GM23248 (cell line): ENCODE results near the gene SYTL2. TPM values are rescaled to one million over a fixed set of nuclear protein-coding genes. Genes with fewer than 3 reads are reported as not detected.
"Not testable (repeated sequence)": the region's sequence is repeated elsewhere in the genome, so short reads cannot be mapped to it uniquely, and the experiment has no call there.

Experiments used
- DNase-seq: peaks from one replicate; pipeline ENCODE4 v3.0.0-alpha.2; 2015
- H2AFZ ChIP-seq: fragments of 200-600 bp; sonication (generic); 2 replicates; pipeline ENCODE4 v1.6.1; 2016; ENCODE audit warnings: antibody characterized with exemption
- H3F3A ChIP-seq: fragments of 200-600 bp; sonication (generic); 2 replicates; pipeline ENCODE4 v1.6.1; 2016; ENCODE audit warnings: mild to moderate bottlenecking, antibody characterized with exemption, mixed run types; ENCODE audit not compliant: insufficient read depth
- H3K27ac ChIP-seq: fragments of 200-600 bp; sonication (generic); 2 replicates; pipeline ENCODE4 v1.5.1; 2016; ENCODE audit warnings: mild to moderate bottlenecking
- H3K27me3 ChIP-seq: fragments of 200-600 bp; sonication (generic); replicated peaks from 2 replicates; pipeline ENCODE4 v1.6.1; 2016; ENCODE audit warnings: mild to moderate bottlenecking; ENCODE audit not compliant: insufficient read depth
- H3K36me3 ChIP-seq: fragments of 200-600 bp; sonication (generic); 2 replicates; pipeline ENCODE4 v1.6.1; 2016; ENCODE audit warnings: low read depth, mild to moderate bottlenecking
- H3K4me1 ChIP-seq: fragments of 200-600 bp; sonication (generic); 2 replicates; pipeline ENCODE4 v1.6.1; 2016; ENCODE audit warnings: mild to moderate bottlenecking; ENCODE audit not compliant: insufficient read depth
- H3K4me2 ChIP-seq: fragments of 200-600 bp; sonication (generic); one replicate; pipeline ENCODE4 v1.6.1; 2016; ENCODE audit warnings: mild to moderate bottlenecking; ENCODE audit not compliant: unreplicated experiment
- H3K4me3 ChIP-seq: fragments of 200-600 bp; sonication (generic); 2 replicates; pipeline ENCODE4 v1.5.1; 2016; ENCODE audit warnings: mild to moderate bottlenecking
- H3K79me2 ChIP-seq: fragments of 200-600 bp; sonication (generic); 2 replicates; pipeline ENCODE4 v1.6.1; 2016; ENCODE audit warnings: mild to moderate bottlenecking; ENCODE audit not compliant: insufficient read depth
- H3K9ac ChIP-seq: fragments of 200-600 bp; sonication (generic); 2 replicates; pipeline ENCODE4 v1.6.1; 2016; ENCODE audit warnings: mild to moderate bottlenecking
- H3K9me2 ChIP-seq: fragments of 200-600 bp; sonication (generic); 2 replicates; pipeline ENCODE4 v1.6.1; 2016; ENCODE audit warnings: mixed run types, mild to moderate bottlenecking, moderate library complexity; ENCODE audit not compliant: insufficient read depth
- H3K9me3 ChIP-seq: fragments of 200-600 bp; sonication (generic); one replicate; pipeline ENCODE4 v1.6.1; 2017; ENCODE audit warnings: low read depth
- H4K20me1 ChIP-seq: fragments of 200-600 bp; sonication (generic); 2 replicates; pipeline ENCODE4 v1.6.0; 2016; ENCODE audit not compliant: insufficient read depth
- EZH2 ChIP-seq: fragments of 200-600 bp; sonication (generic); IDR thresholded peaks from 2 replicates; pipeline ENCODE4 v1.6.1; 2018; ENCODE audit warnings: antibody characterized with exemption, mild to moderate bottlenecking; ENCODE audit not compliant: insufficient read depth, poor library complexity, severe bottlenecking
- EZH2phosphoT487 ChIP-seq: fragments of 200-600 bp; sonication (generic); IDR thresholded peaks from 2 replicates; pipeline ENCODE4 v1.6.1; 2018; ENCODE audit warnings: antibody characterized with exemption, moderate library complexity, mild to moderate bottlenecking, low read depth; ENCODE audit not compliant: insufficient read depth
- WGBS, 2 experiments: methylation state at CpG; one replicate each; pipeline ENCODE4 v1.1.6; 2015 to 2017; ENCODE audit warnings: low lambda C conversion rate in 2 of 2, low coverage in 1 of 2; ENCODE audit errors: missing lambda C conversion rate in 2 of 2; 5-methylcytosine and 5-hydroxymethylcytosine counted together
- in situ Hi-C: fragments of 300-500 bp; cut with MboI; formaldehyde crosslinking; loops from 2 replicates; pipeline ENCODE4 v1.15.0; 2020
- polyA plus RNA-seq: library from polyadenylated mRNA; unstranded; fragments of >200 nt; fragmentation: Nextera tagmentation; extraction: Ambion mirVana; gene quantifications from 2 replicates; pipeline ENCODE4 v1.2.1, GENCODE V29; 2016
- total RNA-seq: library from RNA; depleted of rRNA; stranded (reverse); fragments of >200 nt; shearing (Covaris generic); gene quantifications from 2 replicates; pipeline ENCODE4 v1.2.3, GENCODE V29; 2014; rRNA removed

SYTL2 gene, protein sequence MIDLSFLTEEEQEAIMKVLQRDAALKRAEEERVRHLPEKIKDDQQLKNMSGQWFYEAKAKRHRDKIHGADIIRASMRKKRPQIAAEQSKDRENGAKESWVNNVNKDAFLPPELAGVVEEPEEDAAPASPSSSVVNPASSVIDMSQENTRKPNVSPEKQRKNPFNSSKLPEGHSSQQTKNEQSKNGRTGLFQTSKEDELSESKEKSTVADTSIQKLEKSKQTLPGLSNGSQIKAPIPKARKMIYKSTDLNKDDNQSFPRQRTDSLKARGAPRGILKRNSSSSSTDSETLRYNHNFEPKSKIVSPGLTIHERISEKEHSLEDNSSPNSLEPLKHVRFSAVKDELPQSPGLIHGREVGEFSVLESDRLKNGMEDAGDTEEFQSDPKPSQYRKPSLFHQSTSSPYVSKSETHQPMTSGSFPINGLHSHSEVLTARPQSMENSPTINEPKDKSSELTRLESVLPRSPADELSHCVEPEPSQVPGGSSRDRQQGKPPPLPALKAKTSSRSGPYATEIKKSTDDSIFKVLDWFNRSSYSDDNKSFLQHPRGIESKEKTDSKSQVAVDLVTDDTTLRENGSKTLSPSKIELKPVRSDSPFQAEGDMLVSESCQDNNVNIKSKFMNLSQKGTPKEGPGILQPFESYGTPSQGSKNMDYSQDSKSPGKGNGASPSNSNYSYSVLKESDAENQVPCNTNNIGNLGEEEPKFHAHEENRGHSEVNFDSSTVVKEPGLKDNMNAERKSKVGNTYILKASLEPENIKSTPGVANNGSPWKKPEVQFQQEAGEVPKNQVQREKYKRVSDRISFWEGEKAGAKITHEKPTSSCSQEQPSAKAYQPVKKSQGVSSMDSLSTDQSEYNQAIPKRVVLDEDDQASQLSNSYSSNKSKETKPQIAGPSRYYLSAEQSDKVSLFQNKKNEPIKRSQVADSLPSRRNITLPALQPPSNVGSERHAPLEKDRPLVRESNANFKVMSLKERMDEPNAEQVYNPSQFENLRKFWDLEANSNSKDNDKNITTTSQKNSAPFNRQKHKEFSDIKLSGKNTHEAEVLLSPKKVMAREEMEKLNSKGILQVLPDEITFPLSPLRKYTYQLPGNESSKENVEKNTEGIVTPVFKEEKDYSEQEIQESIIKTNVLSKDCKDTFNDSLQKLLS (N-terminal part only)
- total RNA-seq (3.3 and 5.3 TPM in 2 replicates), polyA plus RNA-seq (3.5 TPM in 2 replicates)

DNA sequence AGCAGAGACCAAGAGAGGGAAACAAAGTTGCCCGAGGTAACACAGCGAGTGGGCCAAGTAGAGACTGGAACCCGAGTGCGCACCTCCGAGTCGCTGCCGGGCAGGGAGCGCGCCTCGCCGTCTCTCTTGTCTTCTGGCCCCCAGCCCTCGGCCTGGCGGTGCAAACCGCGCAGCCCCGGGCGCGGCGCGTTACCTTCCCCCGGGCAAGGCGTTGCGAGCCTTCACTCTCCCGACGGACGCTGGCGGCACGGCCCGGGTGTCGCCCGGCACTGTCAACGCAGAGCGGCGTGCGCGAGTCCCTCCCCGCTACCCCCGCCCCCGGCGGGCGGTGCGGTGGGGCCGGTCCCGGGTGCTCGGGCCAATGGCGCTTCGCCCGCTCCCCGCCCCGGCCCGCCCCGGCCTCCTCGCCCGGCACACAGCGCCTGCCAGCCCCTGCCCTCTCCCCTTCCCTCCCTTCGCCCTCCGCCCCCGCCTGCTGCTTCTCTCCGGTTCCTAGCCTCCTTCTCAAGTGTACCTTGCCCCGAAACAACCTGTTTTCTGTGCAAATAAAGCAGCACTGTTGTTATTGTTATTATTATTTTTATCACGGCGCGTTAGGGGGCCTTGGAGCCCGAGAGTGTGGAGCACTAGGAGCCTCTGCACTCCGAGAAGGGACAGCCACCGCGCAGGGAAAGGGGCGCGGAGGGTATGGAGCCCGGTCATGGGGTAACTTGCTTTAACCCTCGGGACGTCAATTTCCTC is at the start of gene SYTL2:
TSS of gene SYTL2 (minus strand) at position 271 of the 741 bp plus-strand sequence. CDS start 53,416 bp downstream, outside the sequence.
- Histone ChIP-seq H3K9ac (peak within 1 kb of the TSS; percentile 43), H3K27ac (no peak within 1 kb of the TSS), H3K79me2 (no peaks in the 10 kb centered on the region), H3K4me2 (peak within 1 kb of the TSS; percentile 93), H2AFZ (peak within 1 kb of the TSS; percentile 87), H3K4me3 (peak within 1 kb of the TSS; percentile 71), H4K20me1 (no peaks in the 10 kb centered on the region), H3K36me3 (no peaks in the 10 kb centered on the region), H3K9me3 (no peaks in the 10 kb centered on the region), H3K4me1 (peaks cover 15% of the 10 kb centered on the region), H3F3A (peaks cover 19% of the 10 kb centered on the region), H3K9me2 (no peaks in the 10 kb centered on the region), H3K27me3 (no peaks in the 10 kb centered on the region)
- WGBS, 2 experiments: 0 to 2% methylated on average over 33 to 49 of the region's 72 CpGs
- peak; percentile 62 for DNase-seq
- TF ChIP-seq EZH2phosphoT487 (no peak), EZH2 (no peak)
- in situ Hi-C loops: no loop called here

DNA sequence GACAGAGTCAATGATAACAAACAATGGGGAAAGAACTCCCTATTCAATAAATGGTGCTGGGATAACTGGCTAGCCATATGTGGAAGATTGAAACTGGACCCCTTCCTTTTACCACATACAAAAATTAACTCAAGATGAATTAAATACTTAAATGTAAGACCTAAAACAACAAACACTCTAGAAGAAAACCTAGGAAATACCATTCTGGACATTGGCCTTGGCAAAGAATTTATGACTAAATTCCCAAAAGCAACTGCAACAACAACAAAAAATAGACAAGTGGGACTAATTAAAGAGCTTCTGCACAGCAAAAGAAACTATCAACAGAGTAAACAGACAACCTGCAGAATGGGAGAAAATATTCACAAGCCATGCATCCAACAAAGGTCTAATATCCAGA is 48.6 kb upstream of the SYTL2 start:
- not testable (repeated sequence) for H4K20me1 ChIP-seq, DNase-seq, H3K9ac ChIP-seq, H3K27ac ChIP-seq, H3K36me3 ChIP-seq, H3K9me2 ChIP-seq, H3K27me3 ChIP-seq, H3K9me3 ChIP-seq, H3K79me2 ChIP-seq, H2AFZ ChIP-seq, H3F3A ChIP-seq, H3K4me2 ChIP-seq, H3K4me3 ChIP-seq
- in situ Hi-C loops: loop anchor here (25.0 kb wide), 1 partner anchor 353 kb away; no protein-coding TSS in a partner anchor
- peaks cover 12% of the 10 kb centered on the region for H3K4me1 ChIP-seq

DNA sequence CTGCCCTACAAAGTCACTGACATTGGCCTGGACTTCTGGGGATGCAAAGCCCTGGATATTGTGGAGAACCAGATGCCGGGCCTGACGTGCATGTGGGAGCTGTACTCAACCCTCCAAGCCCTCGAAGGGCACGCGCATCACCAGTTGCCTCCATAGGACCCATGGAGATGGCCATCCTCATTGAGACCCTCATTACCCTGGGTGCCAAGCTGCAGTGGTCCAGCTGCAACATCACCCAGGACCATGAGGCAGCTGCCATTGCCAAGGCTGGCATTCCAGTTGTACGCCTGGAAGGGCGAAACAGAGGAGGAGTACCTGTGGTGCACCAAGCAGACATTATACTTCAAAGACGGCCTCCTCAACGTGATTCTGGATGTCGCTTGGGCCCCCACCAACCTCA is 46.2 kb upstream of the SYTL2 start:
- Histone ChIP-seq H3F3A (peaks cover 7% of the 10 kb centered on the region), H3K4me2 (no peak overlapping the region), H2AFZ (no peak overlapping the region), H3K4me1 (peaks cover 12% of the 10 kb centered on the region), H3K36me3 (no peaks in the 10 kb centered on the region), H3K27me3 (no peaks in the 10 kb centered on the region), H3K9ac (no peak overlapping the region), H3K9me3 (no peaks in the 10 kb centered on the region), H4K20me1 (no peaks in the 10 kb centered on the region), H3K79me2 (no peaks in the 10 kb centered on the region), H3K4me3 (no peak overlapping the region), H3K27ac (no peak overlapping the region), H3K9me2 (no peaks in the 10 kb centered on the region)
- WGBS, 2 experiments: 92% methylated on average over 10 of the region's 10 CpGs
- no peak for DNase-seq
- in situ Hi-C loops: loop anchor here (25.0 kb wide), 1 partner anchor 355 kb away; no protein-coding TSS in a partner anchor
- TF ChIP-seq EZH2phosphoT487: no peak
- no peak for TF ChIP-seq EZH2

DNA sequence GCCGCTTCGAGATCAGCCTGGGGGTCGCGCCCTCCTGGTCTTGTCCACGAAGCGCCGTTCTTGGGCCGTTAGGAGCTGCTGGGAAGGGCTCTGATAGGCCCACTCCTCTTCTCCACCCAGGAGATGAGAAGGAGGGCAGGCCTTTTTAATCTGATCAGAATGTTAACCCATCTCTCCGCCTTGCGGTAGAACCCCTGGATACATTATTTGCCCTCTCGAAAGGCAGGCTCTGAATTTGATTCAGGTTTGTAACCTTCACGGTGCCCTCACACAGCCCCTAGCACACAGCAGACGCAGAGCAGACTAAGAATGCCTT is 44.4 kb upstream of the SYTL2 start, which contains the start of gene CCDC83:
TSS of gene CCDC83 (plus strand) at position 43 of the 316 bp plus-strand sequence. CDS start 9,741 bp downstream, outside the sequence.
- H3K4me2 ChIP-seq: peak within 1 kb of the TSS; percentile 93
- H3K4me3 ChIP-seq: peak within 1 kb of the TSS; percentile 77
- H3K36me3 ChIP-seq: no peaks in the 10 kb centered on the region
- H3K9ac ChIP-seq: peak within 1 kb of the TSS; percentile 86
- no peak for DNase-seq
- TF ChIP-seq EZH2phosphoT487 (no peak), EZH2 (no peak)
- H3K4me1 ChIP-seq: peaks cover 12% of the 10 kb centered on the region
- H3K27me3 ChIP-seq: no peaks in the 10 kb centered on the region
- no peaks in the 10 kb centered on the region for H3K79me2 ChIP-seq
- in situ Hi-C loops: loop anchor here (25.0 kb wide), 1 partner anchor 357 kb away; no protein-coding TSS in a partner anchor
- WGBS, 2 experiments: 22 to 26% methylated on average over 13 of the region's 13 CpGs
- H2AFZ ChIP-seq: peak within 1 kb of the TSS; percentile 97
- H3K27ac ChIP-seq: peak within 1 kb of the TSS; percentile 68
- peaks cover 7% of the 10 kb centered on the region for H3F3A ChIP-seq
- no peaks in the 10 kb centered on the region for H3K9me3 ChIP-seq
- no peaks in the 10 kb centered on the region for H4K20me1 ChIP-seq
- H3K9me2 ChIP-seq: no peaks in the 10 kb centered on the region
